HepG2 (cell line): ENCODE results near the gene EHBP1. TPM values are rescaled to one million over a fixed set of nuclear protein-coding genes. Genes with fewer than 3 reads are reported as not detected.

Experiments
- ATAC-seq: fragments of 200-7000 bp; cut with Tn5 transposase; 3 replicates; pipeline ENCODE4 v1.9.1; 2020; ENCODE audit warnings: mild to moderate bottlenecking, moderate library complexity
- BruUV-seq: library from RNA; stranded (reverse); fragments of 400-500 nt; replicated peaks from 2 replicates; lab custom pipeline; 2021; lab: Mats Ljungman, UMichigan
- CTCF ChIA-PET: fragments of 300-600 bp; formaldehyde crosslinking; extraction: SDS; loops from one replicate; lab custom pipeline; 2021; ENCODE audit warnings: low total read pairs, inconsistent platforms, low intra/inter-chr PET ratio; lab: Yijun Ruan, JAX
- POLR2A ChIA-PET: fragments of 350-600 bp; sonication (Branson Sonifier 250); formaldehyde crosslinking; loops from one replicate; lab custom pipeline; 2020; ENCODE audit warnings: antibody characterized with exemption, inconsistent platforms; lab: Yijun Ruan, JAX
- DNase-seq: peaks from one replicate; pipeline ENCODE4 v3.0.0-alpha.2; 2015; ENCODE audit warnings: low spot score
- FAIRE-seq: peaks from 3 replicates; lab custom pipeline; 2011; peaks lifted over from hg19 to GRCh38; lab: Jason Lieb, UNC
- H2AFZ ChIP-seq: one replicate; pipeline ENCODE4 v1.6.1; 2011; ENCODE audit warnings: low read length, inconsistent platforms
- H3K27ac ChIP-seq: fragments of 300-600 bp; 3 replicates; pipeline ENCODE4 v1.8.0; 2011; ENCODE audit warnings: mixed run types, mild to moderate bottlenecking, mixed read lengths, low read length, inconsistent platforms; ENCODE audit not compliant: insufficient read depth; ENCODE audit errors: extremely low read length
- H3K27me3 ChIP-seq, 2 experiments: fragments of 200-600 bp in 1 of 2; 2 replicates in 1 of 2; 3 replicates in 1 of 2; pipeline versions ENCODE4 v1.6.0 to v1.8.0; 2011; ENCODE audit warnings: low read length in 2 of 2, mild to moderate bottlenecking in 2 of 2, moderate library complexity in 2 of 2, inconsistent platforms in 1 of 2; ENCODE audit not compliant: insufficient read depth in 2 of 2, control insufficient read depth in 1 of 2
- H3K36me3 ChIP-seq, 2 experiments: fragments of 200-600 bp in 1 of 2; replicated peaks in 1 of 2; 2 replicates in 1 of 2; 3 replicates in 1 of 2; pipeline versions ENCODE4 v1.5.1 to v1.8.0; 2011; ENCODE audit warnings: low read length in 2 of 2, inconsistent platforms in 1 of 2; ENCODE audit not compliant: insufficient read depth in 2 of 2, control insufficient read depth in 1 of 2
- H3K4me1 ChIP-seq: 2 replicates; pipeline ENCODE4 v1.5.1; 2012; ENCODE audit warnings: low read length, inconsistent platforms; ENCODE audit not compliant: insufficient read depth
- H3K4me2 ChIP-seq: 2 replicates; pipeline ENCODE4 v1.6.0; 2011; ENCODE audit warnings: low read depth, low read length, inconsistent platforms
- H3K4me3 ChIP-seq, 3 experiments: fragments of 200-600 bp in 1 of 3; sonication (generic), shearing (Covaris generic) in 1 of 3; replicated peaks in 1 of 3; 2 replicates each; pipeline ENCODE4 v1.5.1; 2011 to 2016; ENCODE audit warnings: low read length in 3 of 3, inconsistent platforms in 2 of 3, low read depth in 2 of 3, mild to moderate bottlenecking in 2 of 3, control low read depth in 1 of 3, mixed read lengths in 1 of 3; ENCODE audit not compliant: insufficient read depth in 1 of 3
- H3K79me2 ChIP-seq: one replicate; pipeline ENCODE4 v1.6.1; 2011; ENCODE audit warnings: low read length, inconsistent platforms; ENCODE audit not compliant: insufficient read depth
- H3K9ac ChIP-seq: 2 replicates; pipeline ENCODE4 v1.6.0; 2011; ENCODE audit warnings: mild to moderate bottlenecking, low read depth, low read length, inconsistent platforms; ENCODE audit not compliant: insufficient read depth
- H3K9me3 ChIP-seq: 2 replicates; pipeline ENCODE4 v1.5.1; 2012; ENCODE audit warnings: mild to moderate bottlenecking, low read length
- H4K20me1 ChIP-seq: 2 replicates; pipeline ENCODE4 v1.6.0; 2011; ENCODE audit warnings: inconsistent platforms, mild to moderate bottlenecking, low read length, moderate library complexity; ENCODE audit not compliant: insufficient read depth
- AGO2 ChIP-seq: fragments of 200-400 bp; formaldehyde crosslinking; optimal IDR thresholded peaks from 2 replicates; pipeline ENCODE3; 2017; ENCODE audit warnings: mild to moderate bottlenecking, low read depth, low read length, moderate library complexity
- ARHGAP35 ChIP-seq: sonication (generic); formaldehyde crosslinking; IDR thresholded peaks from 2 replicates; pipeline ENCODE4 v1.9.0; 2022; ENCODE audit warnings: mild to moderate bottlenecking, inconsistent platforms, moderate library complexity, missing genetic modification reagents, borderline replicate concordance
- ELF4 ChIP-seq: sonication (generic); formaldehyde crosslinking; IDR thresholded peaks from 2 replicates; pipeline ENCODE4 v1.5.0; 2020; ENCODE audit warnings: missing genetic modification reagents, mild to moderate bottlenecking, moderate library complexity, borderline replicate concordance
- GLI4 ChIP-seq: sonication (generic); formaldehyde crosslinking; IDR thresholded peaks from 2 replicates; pipeline ENCODE4 v1.5.1; 2020; ENCODE audit warnings: missing genetic modification reagents, mild to moderate bottlenecking, moderate library complexity, borderline replicate concordance
- KDM5B ChIP-seq: sonication (generic); formaldehyde crosslinking; IDR thresholded peaks from 2 replicates; pipeline ENCODE4 v1.4.0; 2020; ENCODE audit warnings: missing genetic modification reagents, mild to moderate bottlenecking, borderline replicate concordance
- MATR3 ChIP-seq: sonication (generic); formaldehyde crosslinking; IDR thresholded peaks from 2 replicates; pipeline ENCODE4 v1.4.0; 2020; ENCODE audit warnings: missing genetic modification reagents
- PITX1 ChIP-seq: sonication (generic); formaldehyde crosslinking; IDR thresholded peaks from 2 replicates; pipeline ENCODE4 v1.5.1; 2020; ENCODE audit warnings: mild to moderate bottlenecking, missing genetic modification reagents
- RELA ChIP-seq: sonication (generic); formaldehyde crosslinking; IDR thresholded peaks from 2 replicates; pipeline ENCODE4 v1.4.0; 2020; ENCODE audit warnings: missing genetic modification reagents
- ZNF883 ChIP-seq: sonication (generic); formaldehyde crosslinking; IDR thresholded peaks from 2 replicates; pipeline ENCODE4 v1.5.1; 2020; ENCODE audit warnings: mild to moderate bottlenecking, missing genetic modification reagents; ENCODE audit errors: not compliant biosample characterization
- WGBS: methylation state at CpG from one replicate; pipeline ENCODE4 v1.1.6; 2017; ENCODE audit warnings: low lambda C conversion rate; 5-methylcytosine and 5-hydroxymethylcytosine counted together
- in situ Hi-C: cut with HindIII; loops from 2 replicates; pipeline ENCODE4 v1.10.0; 2017; ENCODE audit warnings: low pct_unique_long_range_greater_than_20kb; ENCODE audit not compliant: extremely low pct_ligation_motif_present
- intact Hi-C: fragments of 100-400 bp; cut with micrococcal nuclease; formaldehyde crosslinking; loops from one replicate; pipeline ENCODE4 v1.10.0; 2022; ENCODE audit not compliant: unreplicated experiment
- polyA plus RNA-seq, 8 experiments: library from polyadenylated mRNA; depleted of rRNA in 3 of 8; stranded (reverse) in 7 of 8; unstranded in 1 of 8; fragments of >200 nt; fragmentation: Illumina TruSeq in 4 of 8; extraction: Trizol in 4 of 8; gene quantifications; 2 replicates each; pipeline versions ENCODE4 v1.2.1 to v1.2.3, GENCODE V29; 2011 to 2016; ENCODE audit warnings: low read depth in 4 of 8, missing spikeins in 1 of 8, mixed read lengths in 1 of 8; ENCODE audit not compliant: insufficient read depth in 1 of 8
- total RNA-seq, 5 experiments: library from RNA; depleted of rRNA; stranded (reverse); fragments of >200 nt; fragmentation: Illumina TruSeq; extraction: Trizol; gene quantifications; 2 replicates each; pipeline ENCODE4 v1.2.3, GENCODE V29; 2016; ENCODE audit warnings: low read depth in 1 of 5
- TF ChIP-seq, protein P1 (sequence below): sonication (generic); formaldehyde crosslinking; IDR thresholded peaks from 2 replicates; pipeline ENCODE4 v1.4.0; 2020; ENCODE audit warnings: missing genetic modification reagents
- TF ChIP-seq, protein P2 (sequence below): sonication (generic); formaldehyde crosslinking; IDR thresholded peaks from 2 replicates; pipeline ENCODE4 v1.4.0; 2020; ENCODE audit warnings: low read depth, missing genetic modification reagents

EHBP1 gene
- total and polyA plus RNA-seq, 2 of the 13 experiments (the other 11 are each of a cell fraction or from before 2014, with no cell fraction given), result 93.5 to 146 TPM

DNA sequence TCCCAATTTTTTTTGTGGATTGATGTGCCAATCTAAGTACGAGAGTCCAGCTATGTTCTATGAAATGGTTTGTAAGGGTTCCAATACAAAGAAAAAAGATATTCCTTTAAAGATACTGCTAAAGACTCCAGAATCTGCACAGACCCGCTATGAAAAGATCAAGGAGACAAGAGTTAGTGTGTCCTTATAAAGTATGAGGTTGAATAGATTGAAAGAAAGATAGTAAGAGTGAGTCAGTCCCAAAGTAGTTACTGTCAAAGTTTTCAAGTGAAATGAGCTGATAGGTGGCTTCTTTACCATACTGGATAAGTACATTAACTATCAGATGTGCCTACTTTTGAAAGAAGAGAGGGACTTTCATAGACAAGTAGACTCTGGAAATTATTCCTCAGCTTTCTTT lies 17.9 kb upstream of the EHBP1 start:
- no peak overlapping the region for H3K4me3 ChIP-seq
- FAIRE-seq (no peak), ATAC-seq (no peak), DNase-seq (no peak)
- ChIA-PET CTCF (no interaction called here), POLR2A (interaction anchor here (1.4 kb wide), 1 partner anchor 11 kb away, joined by 3 read pairs; no protein-coding TSS in a partner anchor)
- no peak overlapping the region for H3K9ac ChIP-seq
- in situ Hi-C loops, result no loop called here
- no peak overlapping the region for H3K27ac ChIP-seq
- no TSS peak for BruUV-seq
- no peaks in the 10 kb centered on the region for H3K27me3 ChIP-seq
- intact Hi-C loops, result no loop called here
- no peaks in the 10 kb centered on the region for H3K4me1 ChIP-seq
- 95% methylated on average over 2 of the region's 2 CpGs for WGBS
- H3K79me2 ChIP-seq, result no peaks in the 10 kb centered on the region
- no peak overlapping the region for H3K4me2 ChIP-seq
- H4K20me1 ChIP-seq, result no peaks in the 10 kb centered on the region
- no peak for TF ChIP-seq ZNF883 (CRISPR knock-in tag)
- TF ChIP-seq ARHGAP35 (CRISPR knock-in tag), result no peak
- no peak for TF ChIP-seq PITX1 (CRISPR knock-in tag)
- TF ChIP-seq KDM5B (CRISPR knock-in tag), result no peak
- TF ChIP-seq ELF4 (CRISPR knock-in tag), result no peak
- TF ChIP-seq, protein P1, sequence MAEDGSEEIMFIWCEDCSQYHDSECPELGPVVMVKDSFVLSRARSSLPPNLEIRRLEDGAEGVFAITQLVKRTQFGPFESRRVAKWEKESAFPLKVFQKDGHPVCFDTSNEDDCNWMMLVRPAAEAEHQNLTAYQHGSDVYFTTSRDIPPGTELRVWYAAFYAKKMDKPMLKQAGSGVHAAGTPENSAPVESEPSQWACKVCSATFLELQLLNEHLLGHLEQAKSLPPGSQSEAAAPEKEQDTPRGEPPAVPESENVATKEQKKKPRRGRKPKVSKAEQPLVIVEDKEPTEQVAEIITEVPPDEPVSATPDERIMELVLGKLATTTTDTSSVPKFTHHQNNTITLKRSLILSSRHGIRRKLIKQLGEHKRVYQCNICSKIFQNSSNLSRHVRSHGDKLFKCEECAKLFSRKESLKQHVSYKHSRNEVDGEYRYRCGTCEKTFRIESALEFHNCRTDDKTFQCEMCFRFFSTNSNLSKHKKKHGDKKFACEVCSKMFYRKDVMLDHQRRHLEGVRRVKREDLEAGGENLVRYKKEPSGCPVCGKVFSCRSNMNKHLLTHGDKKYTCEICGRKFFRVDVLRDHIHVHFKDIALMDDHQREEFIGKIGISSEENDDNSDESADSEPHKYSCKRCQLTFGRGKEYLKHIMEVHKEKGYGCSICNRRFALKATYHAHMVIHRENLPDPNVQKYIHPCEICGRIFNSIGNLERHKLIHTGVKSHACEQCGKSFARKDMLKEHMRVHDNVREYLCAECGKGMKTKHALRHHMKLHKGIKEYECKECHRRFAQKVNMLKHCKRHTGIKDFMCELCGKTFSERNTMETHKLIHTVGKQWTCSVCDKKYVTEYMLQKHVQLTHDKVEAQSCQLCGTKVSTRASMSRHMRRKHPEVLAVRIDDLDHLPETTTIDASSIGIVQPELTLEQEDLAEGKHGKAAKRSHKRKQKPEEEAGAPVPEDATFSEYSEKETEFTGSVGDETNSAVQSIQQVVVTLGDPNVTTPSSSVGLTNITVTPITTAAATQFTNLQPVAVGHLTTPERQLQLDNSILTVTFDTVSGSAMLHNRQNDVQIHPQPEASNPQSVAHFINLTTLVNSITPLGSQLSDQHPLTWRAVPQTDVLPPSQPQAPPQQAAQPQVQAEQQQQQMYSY (CRISPR knock-in tag), result no peak
- TF ChIP-seq, protein P2, sequence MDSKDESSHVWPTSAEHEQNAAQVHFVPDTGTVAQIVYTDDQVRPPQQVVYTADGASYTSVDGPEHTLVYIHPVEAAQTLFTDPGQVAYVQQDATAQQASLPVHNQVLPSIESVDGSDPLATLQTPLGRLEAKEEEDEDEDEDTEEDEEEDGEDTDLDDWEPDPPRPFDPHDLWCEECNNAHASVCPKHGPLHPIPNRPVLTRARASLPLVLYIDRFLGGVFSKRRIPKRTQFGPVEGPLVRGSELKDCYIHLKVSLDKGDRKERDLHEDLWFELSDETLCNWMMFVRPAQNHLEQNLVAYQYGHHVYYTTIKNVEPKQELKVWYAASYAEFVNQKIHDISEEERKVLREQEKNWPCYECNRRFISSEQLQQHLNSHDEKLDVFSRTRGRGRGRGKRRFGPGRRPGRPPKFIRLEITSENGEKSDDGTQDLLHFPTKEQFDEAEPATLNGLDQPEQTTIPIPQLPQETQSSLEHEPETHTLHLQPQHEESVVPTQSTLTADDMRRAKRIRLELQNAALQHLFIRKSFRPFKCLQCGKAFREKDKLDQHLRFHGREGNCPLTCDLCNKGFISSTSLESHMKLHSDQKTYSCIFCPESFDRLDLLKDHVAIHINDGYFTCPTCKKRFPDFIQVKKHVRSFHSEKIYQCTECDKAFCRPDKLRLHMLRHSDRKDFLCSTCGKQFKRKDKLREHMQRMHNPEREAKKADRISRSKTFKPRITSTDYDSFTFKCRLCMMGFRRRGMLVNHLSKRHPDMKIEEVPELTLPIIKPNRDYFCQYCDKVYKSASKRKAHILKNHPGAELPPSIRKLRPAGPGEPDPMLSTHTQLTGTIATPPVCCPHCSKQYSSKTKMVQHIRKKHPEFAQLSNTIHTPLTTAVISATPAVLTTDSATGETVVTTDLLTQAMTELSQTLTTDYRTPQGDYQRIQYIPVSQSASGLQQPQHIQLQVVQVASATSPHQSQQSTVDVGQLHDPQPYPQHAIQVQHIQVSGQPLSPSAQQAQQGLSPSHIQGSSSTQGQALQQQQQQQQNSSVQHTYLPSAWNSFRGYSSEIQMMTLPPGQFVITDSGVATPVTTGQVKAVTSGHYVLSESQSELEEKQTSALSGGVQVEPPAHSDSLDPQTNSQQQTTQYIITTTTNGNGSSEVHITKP, result no peak
- no peak for TF ChIP-seq MATR3 (CRISPR knock-in tag)
- TF ChIP-seq RELA (CRISPR knock-in tag), result no peak
- no peak for TF ChIP-seq AGO2
- no peak for TF ChIP-seq GLI4 (CRISPR knock-in tag)
- TF ChIP-seq, all 625 proteins: peak for 0
- Histone ChIP-seq H3K9me3 (no peaks in the 10 kb centered on the region), H3K36me3 (no peaks in the 10 kb centered on the region), H2AFZ (no peak overlapping the region)
